Measurements from ENCODE around the gene SYT7. TPM values are rescaled to one million over a fixed set of nuclear protein-coding genes. Genes with fewer than 3 reads are reported as not detected.
A peak's percentile ranks its signal among the peaks of the same experiment; 100 is the strongest.

SYT7 gene
- total RNA-seq, 2 donors from 2014 or later, result not detected

GRCh38 chr11:61531044-61531443, 49.8 kb downstream of the SYT7 start:
- ATAC-seq (replicated peaks in 1 of 2) (no peak), DNase-seq (no peak)
- Mint-ChIP-seq H3K4me3 (no peak overlapping the region), H3K27ac (no peak overlapping the region), H3K27me3 (ENCODE audit: low read depth) (no peaks in the 10 kb centered on the region), H3K4me1 (ENCODE audit: low read depth) (no peaks in the 10 kb centered on the region), H3K9me3 (no peaks in the 10 kb centered on the region), H3K36me3 (ENCODE audit: insufficient read depth in 2 of 2) (no peaks in the 10 kb centered on the region)

GRCh38 chr11:61529537-61530225, 51.2 kb downstream of the SYT7 start:
- Mint-ChIP-seq H3K27me3 (ENCODE audit: low read depth) (peaks cover 13% of the 10 kb centered on the region), H3K4me3 (no peak overlapping the region), H3K36me3 (ENCODE audit: insufficient read depth in 2 of 2) (no peaks in the 10 kb centered on the region), H3K4me1 (ENCODE audit: low read depth) (no peaks in the 10 kb centered on the region), H3K9me3 (no peaks in the 10 kb centered on the region), H3K27ac (no peak overlapping the region)
- DNase-seq, result no peak
- ATAC-seq (replicated peaks in 1 of 2), result no peak

- no peaks in the 10 kb centered on the region for H3K9me3 Mint-ChIP-seq
- no peak overlapping the region for H3K27ac Mint-ChIP-seq
- no peak for DNase-seq
Observed at GRCh38 chr11:61528114-61528513, 52.8 kb downstream of the SYT7 start.

DNA sequence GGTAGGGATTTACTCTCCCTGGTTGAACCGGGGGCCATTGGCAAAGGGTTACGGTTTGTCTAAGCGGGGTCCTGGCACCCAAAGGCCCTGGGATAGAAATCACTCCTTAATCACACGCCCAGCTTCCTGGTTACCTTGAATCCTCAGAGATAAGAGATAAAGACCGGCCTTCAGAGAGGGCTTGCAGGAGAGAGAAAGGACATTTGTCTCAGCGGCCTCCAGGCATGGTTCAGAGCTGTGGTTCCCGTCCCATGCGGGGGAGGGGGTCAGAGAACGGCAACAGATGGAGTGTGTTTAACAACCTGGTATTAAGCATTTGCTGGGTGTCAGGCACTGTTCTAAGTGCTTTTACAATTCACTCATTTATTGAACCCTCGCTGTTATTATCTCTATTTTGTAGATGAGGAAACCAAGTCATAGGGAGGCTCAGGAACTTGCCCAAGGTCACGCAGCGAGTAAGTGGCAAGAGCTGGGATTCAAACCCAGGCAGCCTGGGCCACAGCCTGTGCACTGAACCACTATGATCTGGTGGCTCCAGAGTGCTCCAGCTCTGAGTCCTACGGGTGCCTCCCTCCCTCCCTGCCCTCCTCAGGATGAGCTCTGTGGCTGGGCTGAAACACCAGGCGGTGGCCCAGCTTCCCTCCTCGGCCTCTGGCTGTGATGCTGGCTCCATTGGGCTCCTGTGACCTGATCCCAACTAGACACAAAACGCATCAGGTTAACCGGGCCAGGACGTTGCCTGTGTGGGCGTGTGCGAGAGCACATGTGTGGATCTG, 53.7 kb downstream of the SYT7 start:
- no peak for ATAC-seq (replicated peaks in 1 of 2)
- Mint-ChIP-seq H3K36me3 (ENCODE audit: insufficient read depth in 2 of 2) (no peaks in the 10 kb centered on the region), H3K27ac (no peak overlapping the region), H3K9me3 (no peaks in the 10 kb centered on the region), H3K4me1 (ENCODE audit: low read depth) (no peaks in the 10 kb centered on the region), H3K27me3 (ENCODE audit: low read depth) (peaks cover 13% of the 10 kb centered on the region), H3K4me3 (no peak overlapping the region)
- no peak for DNase-seq

More at GRCh38 chr11:61528114-61528513, 52.8 kb downstream of the SYT7 start:
- Mint-ChIP-seq H3K4me3 (no peak overlapping the region), H3K36me3 (ENCODE audit: insufficient read depth in 2 of 2) (no peaks in the 10 kb centered on the region), H3K4me1 (ENCODE audit: low read depth) (no peaks in the 10 kb centered on the region), H3K27me3 (ENCODE audit: low read depth) (peaks cover 13% of the 10 kb centered on the region)
- ATAC-seq (replicated peaks in 1 of 2), result no peak

DNA sequence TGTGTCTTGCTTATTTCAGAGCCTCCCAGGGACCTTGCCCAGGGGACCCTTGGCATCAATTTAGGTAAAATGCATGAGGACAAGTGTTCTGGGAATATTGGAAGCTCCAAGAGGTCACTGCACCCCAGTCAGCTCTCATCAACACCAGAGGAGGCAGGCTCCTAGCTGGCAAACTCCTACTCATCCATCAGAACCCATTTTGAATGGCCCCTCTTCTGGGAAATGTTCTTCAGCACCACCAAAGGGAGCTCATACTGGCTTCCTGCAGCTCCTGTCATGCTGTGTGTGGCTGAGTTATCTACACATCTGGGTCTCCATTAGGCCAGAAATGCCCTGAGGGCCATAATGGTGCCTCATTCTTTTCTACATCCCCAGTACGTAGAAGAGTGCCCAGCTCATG, 54.6 kb downstream of the SYT7 start:
- Mint-ChIP-seq H3K4me3 (no peak overlapping the region), H3K27ac (no peak overlapping the region), H3K4me1 (ENCODE audit: low read depth) (no peaks in the 10 kb centered on the region), H3K36me3 (ENCODE audit: insufficient read depth in 2 of 2) (no peaks in the 10 kb centered on the region), H3K27me3 (ENCODE audit: low read depth) (peaks cover 13% of the 10 kb centered on the region), H3K9me3 (no peaks in the 10 kb centered on the region)
- DNase-seq (no peak), ATAC-seq (replicated peaks in 1 of 2) (no peak)

DNA sequence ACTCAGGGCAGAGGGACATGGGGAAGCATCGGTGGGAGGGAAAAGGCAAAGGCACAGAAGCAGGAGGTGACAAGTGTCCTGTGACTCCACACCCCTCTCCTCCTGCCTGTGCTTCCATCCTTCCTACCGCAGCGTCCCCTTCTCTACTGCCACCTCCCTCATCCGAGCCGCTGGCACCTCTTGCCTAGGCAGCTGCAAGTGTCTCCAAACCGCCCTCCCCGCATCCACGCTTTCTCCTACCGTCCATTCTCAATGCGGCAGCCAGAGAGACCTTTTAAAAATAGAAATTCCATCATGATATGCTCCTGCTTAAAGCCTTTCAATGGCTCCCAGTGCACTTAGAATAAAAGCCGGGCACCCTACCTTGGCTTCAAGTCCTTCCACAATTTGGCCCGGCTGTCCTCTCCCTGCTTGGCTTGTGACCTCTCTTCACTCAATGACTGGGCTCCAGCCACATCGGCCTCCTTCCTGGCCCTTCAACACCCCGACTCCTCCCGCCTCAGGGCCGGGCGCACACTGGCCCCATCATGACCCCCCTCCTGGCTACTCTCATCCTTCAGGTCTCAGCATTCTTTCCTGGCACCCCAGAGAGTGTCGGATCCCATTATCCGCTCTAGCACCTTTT, 55.8 kb downstream of the SYT7 start:
- no peaks in the 10 kb centered on the region for H3K36me3 Mint-ChIP-seq (ENCODE audit: insufficient read depth in 2 of 2)
- ATAC-seq (replicated peaks in 1 of 2), result no peak
- DNase-seq, result no peak
- no peak overlapping the region for H3K27ac Mint-ChIP-seq
- H3K27me3 Mint-ChIP-seq (ENCODE audit: low read depth), result peaks cover 13% of the 10 kb centered on the region
- no peaks in the 10 kb centered on the region for H3K9me3 Mint-ChIP-seq
- H3K4me1 Mint-ChIP-seq (ENCODE audit: low read depth), result no peaks in the 10 kb centered on the region
- H3K4me3 Mint-ChIP-seq, result no peak overlapping the region

- H3K27ac Mint-ChIP-seq, result no peak overlapping the region
- H3K9me3 Mint-ChIP-seq, result no peaks in the 10 kb centered on the region
- H3K4me3 Mint-ChIP-seq, result no peak overlapping the region
- ATAC-seq (replicated peaks in 1 of 2) (no peak), DNase-seq (no peak)
- H3K4me1 Mint-ChIP-seq (ENCODE audit: low read depth), result no peaks in the 10 kb centered on the region
- peaks cover 13% of the 10 kb centered on the region for H3K27me3 Mint-ChIP-seq (ENCODE audit: low read depth)
- H3K36me3 Mint-ChIP-seq (ENCODE audit: insufficient read depth in 2 of 2), result no peaks in the 10 kb centered on the region
Observed at GRCh38 chr11:61524446-61524845, 56.4 kb downstream of the SYT7 start.

GRCh38 chr11:61522881-61523280, 58.0 kb downstream of the SYT7 start:
- peaks cover 13% of the 10 kb centered on the region for H3K27me3 Mint-ChIP-seq (ENCODE audit: low read depth)
- no peak for DNase-seq

GRCh38 chr11:61518032-61518795, 62.7 kb downstream of the SYT7 start:
- Mint-ChIP-seq H3K27me3 (ENCODE audit: low read depth) (peaks cover 22% of the 10 kb centered on the region), H3K9me3 (no peaks in the 10 kb centered on the region), H3K4me1 (ENCODE audit: low read depth) (peaks cover 9% of the 10 kb centered on the region), H3K4me3 (no peak overlapping the region), H3K27ac (no peak overlapping the region), H3K36me3 (ENCODE audit: insufficient read depth in 2 of 2) (no peaks in the 10 kb centered on the region)
- ATAC-seq (replicated peaks in 1 of 2) (no peak), DNase-seq (no peak)

More at GRCh38 chr11:61522881-61523280, 58.0 kb downstream of the SYT7 start:
- no peak for ATAC-seq (replicated peaks in 1 of 2)
- no peak overlapping the region for H3K27ac Mint-ChIP-seq
- no peaks in the 10 kb centered on the region for H3K9me3 Mint-ChIP-seq
- H3K4me1 Mint-ChIP-seq (ENCODE audit: low read depth), result no peaks in the 10 kb centered on the region
- H3K4me3 Mint-ChIP-seq, result no peak overlapping the region
- H3K36me3 Mint-ChIP-seq (ENCODE audit: insufficient read depth in 2 of 2), result no peaks in the 10 kb centered on the region

DNA sequence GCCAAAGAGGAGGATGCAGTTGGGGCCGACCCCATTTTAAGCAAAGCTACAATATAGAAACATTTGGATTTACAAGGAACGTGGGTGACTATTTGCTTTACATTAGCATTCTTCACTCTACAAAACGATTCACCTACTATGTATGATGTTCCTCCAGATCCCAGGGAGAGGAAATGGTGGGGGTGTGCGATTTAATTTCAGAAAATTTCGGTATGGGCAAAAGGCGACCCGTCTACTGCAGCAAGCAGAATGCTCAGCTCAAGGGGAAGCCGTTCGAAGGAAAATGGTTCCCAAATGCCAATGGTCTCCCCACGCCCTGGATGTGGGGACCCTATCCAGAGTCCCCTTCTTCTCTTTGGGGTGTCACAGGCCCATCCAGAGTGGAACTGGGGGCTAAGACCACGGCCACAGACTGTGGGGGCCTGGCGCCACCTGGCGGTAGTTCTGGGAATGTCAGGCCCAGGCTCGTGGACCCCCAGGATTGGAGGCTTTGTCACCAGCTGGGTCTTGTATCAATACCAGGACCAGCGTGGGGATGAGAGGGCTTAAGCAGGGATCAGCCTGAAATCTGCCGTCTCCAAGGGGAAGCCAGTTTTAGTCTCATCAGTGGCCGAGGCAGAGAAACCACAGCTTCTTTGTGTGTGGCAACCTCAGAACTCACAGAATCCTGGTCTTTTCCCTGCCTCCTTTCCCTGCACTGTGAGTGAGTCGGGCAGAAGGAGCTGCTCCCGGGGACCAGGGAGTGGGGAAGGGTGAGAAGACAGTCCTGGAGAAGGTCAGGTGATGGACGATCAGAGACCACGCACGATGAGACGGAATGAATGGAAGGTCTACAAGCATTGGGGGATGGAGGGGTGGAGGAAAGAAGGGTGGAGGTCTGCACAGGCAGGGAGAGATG, 64.0 kb downstream of the SYT7 start:
- no peak overlapping the region for H3K27ac Mint-ChIP-seq
- H3K4me1 Mint-ChIP-seq (ENCODE audit: low read depth), result peaks cover 9% of the 10 kb centered on the region
- H3K4me3 Mint-ChIP-seq, result peak overlapping the region; percentile 54 to 65
- ATAC-seq (replicated peaks in 1 of 2), result peak; percentile 67 to 76
- no peaks in the 10 kb centered on the region for H3K9me3 Mint-ChIP-seq
- peak; percentile 62 to 71 for DNase-seq
- peaks cover 28% of the 10 kb centered on the region for H3K27me3 Mint-ChIP-seq (ENCODE audit: low read depth)
- no peaks in the 10 kb centered on the region for H3K36me3 Mint-ChIP-seq (ENCODE audit: insufficient read depth in 2 of 2)

- Mint-ChIP-seq H3K9me3 (no peaks in the 10 kb centered on the region), H3K36me3 (ENCODE audit: insufficient read depth in 2 of 2) (no peaks in the 10 kb centered on the region), H3K4me3 (peak overlapping the region; percentile 54 to 65), H3K27me3 (ENCODE audit: low read depth) (peaks cover 34% of the 10 kb centered on the region), H3K27ac (no peak overlapping the region), H3K4me1 (ENCODE audit: low read depth) (peaks cover 9% of the 10 kb centered on the region)
- no peak for DNase-seq
- ATAC-seq (replicated peaks in 1 of 2), result no peak
Observed at GRCh38 chr11:61516191-61516590, 64.7 kb downstream of the SYT7 start.

GRCh38 chr11:61515686-61516085, 65.2 kb downstream of the SYT7 start:
- H3K36me3 Mint-ChIP-seq (ENCODE audit: insufficient read depth in 2 of 2), result no peaks in the 10 kb centered on the region
- H3K27me3 Mint-ChIP-seq (ENCODE audit: low read depth), result peaks cover 39% of the 10 kb centered on the region
- H3K4me1 Mint-ChIP-seq (ENCODE audit: low read depth), result peaks cover 9% of the 10 kb centered on the region
- H3K27ac Mint-ChIP-seq, result no peak overlapping the region
- H3K9me3 Mint-ChIP-seq, result no peaks in the 10 kb centered on the region
- ATAC-seq (replicated peaks in 1 of 2) (no peak), DNase-seq (no peak)
- H3K4me3 Mint-ChIP-seq, result no peak overlapping the region
